Neuronal stem cell (in vitro differentiated cells): ENCODE measurements around the gene SLC16A13.

Source experiments
- DNase-seq: peaks from one replicate; pipeline ENCODE4 v3.0.0-alpha.2; 2013; ENCODE audit warnings: low spot score
- H2AFZ ChIP-seq: one replicate; pipeline ENCODE4 v1.6.1; 2013; ENCODE audit warnings: mild to moderate bottlenecking, low read length, inconsistent platforms
- H2AK5ac ChIP-seq: 2 replicates; pipeline ENCODE4 v1.6.1; 2013; ENCODE audit warnings: low read depth, mild to moderate bottlenecking, inconsistent platforms, low read length, moderate library complexity, mixed read lengths
- H2BK120ac ChIP-seq: 2 replicates; pipeline ENCODE4 v1.6.1; 2013; ENCODE audit warnings: low read depth, mild to moderate bottlenecking, inconsistent platforms, low read length, moderate library complexity, mixed read lengths
- H2BK12ac ChIP-seq: one replicate; pipeline ENCODE4 v1.6.1; 2013; ENCODE audit warnings: low read length, inconsistent platforms
- H2BK15ac ChIP-seq: 2 replicates; pipeline ENCODE4 v1.6.1; 2013; ENCODE audit warnings: mild to moderate bottlenecking, low read length, inconsistent platforms, mixed read lengths
- H2BK5ac ChIP-seq: one replicate; pipeline ENCODE4 v1.6.1; 2013; ENCODE audit warnings: inconsistent platforms, mild to moderate bottlenecking, low read length, moderate library complexity
- H3K14ac ChIP-seq: one replicate; pipeline ENCODE4 v1.6.1; 2013; ENCODE audit warnings: low read length, inconsistent platforms
- H3K18ac ChIP-seq: 2 replicates; pipeline ENCODE4 v1.6.1; 2013; ENCODE audit warnings: low read length, inconsistent platforms
- H3K23ac ChIP-seq: 2 replicates; pipeline ENCODE4 v1.6.1; 2013; ENCODE audit warnings: low read depth, mild to moderate bottlenecking, mixed read lengths, low read length, inconsistent platforms; ENCODE audit not compliant: poor library complexity
- H3K27ac ChIP-seq: replicated peaks from 3 replicates; pipeline ENCODE4 v1.5.1; 2013; ENCODE audit warnings: low read length, inconsistent platforms
- H3K27me3 ChIP-seq, 3 experiments: 2 replicates each; pipeline ENCODE4 v1.6.1; 2013; ENCODE audit warnings: low read length in 3 of 3, mild to moderate bottlenecking in 2 of 3, inconsistent platforms in 1 of 3, low read depth in 1 of 3, mixed read lengths in 1 of 3, moderate library complexity in 1 of 3; ENCODE audit not compliant: control insufficient read depth in 3 of 3, insufficient read depth in 3 of 3
- H3K36me3 ChIP-seq, 2 donors: replicated peaks in 1 of 2; 2 replicates each; pipeline ENCODE4 v1.6.1; 2013; ENCODE audit warnings: low read length in 2 of 2; ENCODE audit not compliant: control insufficient read depth in 2 of 2, insufficient read depth in 2 of 2
- H3K4ac ChIP-seq: 2 replicates; pipeline ENCODE4 v1.6.1; 2013; ENCODE audit warnings: inconsistent platforms, mild to moderate bottlenecking, low read length, moderate library complexity
- H3K4me1 ChIP-seq, 2 donors: 1 replicate in 1 of 2; 2 replicates in 1 of 2; pipeline ENCODE4 v1.6.1; 2013; ENCODE audit warnings: low read length in 2 of 2, low read depth in 1 of 2; ENCODE audit not compliant: control insufficient read depth in 2 of 2, insufficient read depth in 1 of 2
- H3K4me2 ChIP-seq: one replicate; pipeline ENCODE4 v1.6.1; 2013; ENCODE audit warnings: mild to moderate bottlenecking, low read length, inconsistent platforms; ENCODE audit not compliant: insufficient read depth, poor library complexity, severe bottlenecking
- H3K4me3 ChIP-seq, 2 donors: 2 replicates each; pipeline ENCODE4 v1.5.1; 2013; ENCODE audit warnings: low read length in 2 of 2, mild to moderate bottlenecking in 2 of 2, inconsistent platforms in 1 of 2, moderate library complexity in 1 of 2
- H3K79me1 ChIP-seq: one replicate; pipeline ENCODE4 v1.6.1; 2013; ENCODE audit warnings: low read depth, mild to moderate bottlenecking, inconsistent platforms, low read length, moderate library complexity
- H3K9ac ChIP-seq: one replicate; pipeline ENCODE4 v1.6.1; 2013; ENCODE audit warnings: mild to moderate bottlenecking, low read depth, low read length, inconsistent platforms; ENCODE audit not compliant: poor library complexity
- H3K9me3 ChIP-seq, 2 donors: replicated peaks in 1 of 2; 2 replicates each; pipeline versions ENCODE3 to v1.6.1; 2013; ENCODE audit warnings: low read length in 2 of 2, mild to moderate bottlenecking in 2 of 2, inconsistent platforms in 1 of 2, low read depth in 1 of 2, mixed read lengths in 1 of 2, moderate library complexity in 1 of 2; ENCODE audit not compliant: control insufficient read depth in 2 of 2, insufficient read depth in 1 of 2
- H4K8ac ChIP-seq: one replicate; pipeline ENCODE4 v1.6.1; 2013; ENCODE audit warnings: low read depth, mild to moderate bottlenecking, inconsistent platforms, low read length, moderate library complexity
- H4K91ac ChIP-seq: one replicate; pipeline ENCODE4 v1.6.1; 2013; ENCODE audit warnings: low read length, low read depth, mild to moderate bottlenecking, inconsistent platforms; ENCODE audit not compliant: poor library complexity
- WGBS, 2 donors: extraction: QIAGEN DNeasy Blood & Tissue Kit; methylation state at CpG; one replicate each; pipeline ENCODE4 v1.1.7; 2013; ENCODE audit warnings: missing lambda C conversion rate in 2 of 2, mixed read lengths in 1 of 2; ENCODE audit not compliant: insufficient read length in 2 of 2, insufficient replicate concordance in 1 of 2; ENCODE audit errors: extremely low coverage in 2 of 2; 5-methylcytosine and 5-hydroxymethylcytosine counted together

Gene SLC16A13

DNA sequence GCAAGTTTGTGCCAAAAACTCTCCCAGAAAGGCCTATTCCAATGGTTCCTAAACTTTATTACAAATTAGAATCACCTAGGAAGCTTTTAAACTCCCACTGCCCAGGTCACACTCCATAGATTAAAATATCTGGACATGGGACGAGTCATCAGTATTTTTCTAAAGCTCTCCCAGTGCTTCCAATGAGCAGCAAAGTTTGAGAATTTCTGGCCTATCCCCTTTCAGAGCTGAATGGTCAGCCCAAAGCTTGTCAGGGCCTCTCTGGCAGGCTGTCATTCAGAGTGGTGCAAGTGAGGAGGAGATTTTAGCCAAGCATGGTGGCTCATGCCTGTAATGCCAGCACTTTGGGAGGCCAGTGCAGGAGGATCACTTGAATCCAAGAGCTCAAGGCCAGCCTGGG, 10.6 kb upstream of the SLC16A13 start:
- Histone ChIP-seq H2AFZ (no peak overlapping the region), H3K27me3 (peaks cover 13 to 54% (median 35%) of the 10 kb centered on the region in 3 experiments), H2BK120ac (no peak overlapping the region), H3K79me1 (peaks cover 1% of the 10 kb centered on the region), H2BK15ac (no peak overlapping the region), H3K4me3 (no peak overlapping the region), H3K18ac (no peak overlapping the region), H3K9me3 (peaks cover 0 to 8% of the 10 kb centered on the region in 2 donors), H2AK5ac (no peak overlapping the region), H2BK12ac (no peak overlapping the region), H3K4me1 (peaks cover 3 to 4% of the 10 kb centered on the region in 2 donors), H3K27ac (no peak overlapping the region), H3K4me2 (no peak overlapping the region), H3K9ac (no peak overlapping the region), H3K14ac (no peak overlapping the region), H2BK5ac (no peak overlapping the region), H3K36me3 (no peaks in the 10 kb centered on the region), H4K91ac (no peak overlapping the region), H3K4ac (no peak overlapping the region), H4K8ac (no peak overlapping the region), H3K23ac (no peak overlapping the region)
- WGBS, 2 donors: no CpG with 5 or more reads among the region's 1 CpG
- DNase-seq: no peak

DNA sequence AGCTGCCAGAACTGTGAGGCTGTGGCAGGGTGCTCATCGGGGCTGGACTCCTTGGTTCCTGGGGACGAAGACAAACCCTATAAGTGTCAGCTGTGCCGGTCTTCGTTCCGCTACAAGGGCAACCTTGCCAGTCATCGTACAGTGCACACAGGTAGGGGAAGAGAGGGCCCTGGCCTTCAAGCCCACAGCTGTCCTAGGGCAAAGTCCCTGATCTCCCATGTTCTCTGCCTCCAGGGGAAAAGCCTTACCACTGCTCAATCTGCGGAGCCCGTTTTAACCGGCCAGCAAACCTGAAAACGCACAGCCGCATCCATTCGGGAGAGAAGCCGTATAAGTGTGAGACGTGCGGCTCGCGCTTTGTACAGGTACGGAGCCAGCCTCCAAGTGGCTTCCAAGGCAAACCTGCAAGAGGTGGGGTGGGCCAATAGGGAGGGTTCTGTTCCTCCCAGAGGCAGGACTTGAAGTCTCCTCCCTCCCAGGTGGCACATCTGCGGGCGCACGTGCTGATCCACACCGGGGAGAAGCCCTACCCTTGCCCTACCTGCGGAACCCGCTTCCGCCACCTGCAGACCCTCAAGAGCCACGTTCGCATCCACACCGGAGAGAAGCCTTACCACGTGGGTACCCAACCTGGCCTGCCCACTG, 9.2 kb upstream of the SLC16A13 start:
- H3K27me3 ChIP-seq: peaks cover 13 to 41% (median 27%) of the 10 kb centered on the region in 3 experiments
- no peak for DNase-seq
- no peak overlapping the region for H2BK15ac ChIP-seq
- H3K4ac ChIP-seq: no peak overlapping the region
- peak overlapping the region; percentile 35 for H2AK5ac ChIP-seq
- no peak overlapping the region for H2AFZ ChIP-seq
- H3K36me3 ChIP-seq: no peaks in the 10 kb centered on the region
- H3K14ac ChIP-seq: no peak overlapping the region
- no peak overlapping the region for H3K9ac ChIP-seq
- no CpG with 5 or more reads among the region's 29 CpGs for WGBS, 2 donors
- no peak overlapping the region for H2BK5ac ChIP-seq
- no peak overlapping the region for H4K91ac ChIP-seq
- H2BK12ac ChIP-seq: peak overlapping the region; percentile 22
- no peak overlapping the region for H3K4me3 ChIP-seq
- H3K18ac ChIP-seq: no peak overlapping the region
- H3K4me1 ChIP-seq: peaks cover 2 to 4% of the 10 kb centered on the region in 2 donors
- peaks cover 0 to 8% of the 10 kb centered on the region in 2 donors for H3K9me3 ChIP-seq
- H3K4me2 ChIP-seq: no peak overlapping the region
- no peak overlapping the region for H4K8ac ChIP-seq
- H3K79me1 ChIP-seq: peaks cover 1% of the 10 kb centered on the region
- no peak overlapping the region for H3K23ac ChIP-seq
- no peak overlapping the region for H3K27ac ChIP-seq
- no peak overlapping the region for H2BK120ac ChIP-seq

DNA sequence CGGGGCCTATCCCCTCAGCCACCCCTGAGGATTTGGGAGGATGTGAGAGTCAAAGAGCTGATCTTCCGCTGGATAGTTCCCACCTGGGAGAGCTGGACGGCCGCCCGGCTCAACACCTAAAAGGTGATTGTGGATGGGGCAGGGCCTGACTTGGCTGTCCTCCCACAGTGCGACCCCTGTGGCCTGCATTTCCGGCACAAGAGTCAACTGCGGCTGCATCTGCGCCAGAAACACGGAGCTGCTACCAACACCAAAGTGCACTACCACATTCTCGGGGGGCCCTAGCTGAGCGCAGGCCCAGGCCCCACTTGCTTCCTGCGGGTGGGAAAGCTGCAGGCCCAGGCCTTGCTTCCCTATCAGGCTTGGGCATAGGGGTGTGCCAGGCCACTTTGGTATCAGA, 8.5 kb upstream of the SLC16A13 start:
- peaks cover 10 to 35% (median 20%) of the 10 kb centered on the region in 3 experiments for H3K27me3 ChIP-seq
- no peak overlapping the region for H2BK120ac ChIP-seq
- no peak overlapping the region for H3K4me3 ChIP-seq
- no peaks in the 10 kb centered on the region for H3K36me3 ChIP-seq
- no peak overlapping the region for H3K14ac ChIP-seq
- H3K9ac ChIP-seq: peak overlapping the region; percentile 63
- H2AK5ac ChIP-seq: peak overlapping the region; percentile 89
- no peak overlapping the region for H4K91ac ChIP-seq
- no peak overlapping the region for H2BK5ac ChIP-seq
- H2BK15ac ChIP-seq: peak overlapping the region; percentile 87
- no peak overlapping the region for H3K18ac ChIP-seq
- H2BK12ac ChIP-seq: no peak overlapping the region
- no peak overlapping the region for H2AFZ ChIP-seq
- peaks cover 0 to 4% of the 10 kb centered on the region in 2 donors for H3K4me1 ChIP-seq
- H3K27ac ChIP-seq: no peak overlapping the region
- no peak overlapping the region for H3K4ac ChIP-seq
- H4K8ac ChIP-seq: no peak overlapping the region
- no CpG with 5 or more reads among the region's 13 CpGs for WGBS, 2 donors
- no peak overlapping the region for H3K4me2 ChIP-seq
- peaks cover 1% of the 10 kb centered on the region for H3K79me1 ChIP-seq
- H3K9me3 ChIP-seq: peaks cover 0 to 8% of the 10 kb centered on the region in 2 donors
- DNase-seq: no peak
- no peak overlapping the region for H3K23ac ChIP-seq

DNA sequence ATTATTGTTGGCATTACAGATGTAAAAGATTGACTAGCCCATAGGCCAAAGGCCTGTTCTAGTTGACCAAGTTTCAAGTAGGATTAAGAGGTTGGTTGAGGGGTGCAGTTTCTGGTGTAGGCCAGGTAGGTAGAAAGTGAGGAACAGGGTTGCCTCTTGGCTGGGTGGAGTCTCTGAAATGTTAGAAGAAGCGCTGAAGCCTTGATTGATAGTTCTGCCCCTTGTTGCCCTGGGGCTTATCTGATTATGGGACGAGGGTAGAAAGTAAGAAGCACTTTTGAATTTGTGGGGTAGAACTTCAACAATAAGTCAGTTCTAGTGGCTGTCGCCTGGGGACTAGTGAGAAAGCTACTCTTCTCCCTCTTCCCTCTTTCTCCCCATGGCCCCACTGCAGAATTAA, 6.7 kb upstream of the SLC16A13 start:
- Histone ChIP-seq H3K9ac (no peak overlapping the region), H3K14ac (no peak overlapping the region), H3K18ac (no peak overlapping the region), H3K4ac (no peak overlapping the region), H4K8ac (no peak overlapping the region), H4K91ac (no peak overlapping the region), H2AK5ac (no peak overlapping the region), H3K4me2 (no peak overlapping the region), H3K27ac (no peak overlapping the region), H3K9me3 (no peaks in the 10 kb centered on the region), H3K27me3 (peaks cover 0 to 21% (median 3%) of the 10 kb centered on the region in 3 experiments), H2AFZ (no peak overlapping the region), H2BK12ac (no peak overlapping the region), H3K23ac (no peak overlapping the region), H2BK5ac (no peak overlapping the region), H3K4me3 (no peak overlapping the region), H3K36me3 (no peaks in the 10 kb centered on the region), H3K79me1 (no peaks in the 10 kb centered on the region), H2BK15ac (no peak overlapping the region), H3K4me1 (peaks cover 0 to under 1% of the 10 kb centered on the region in 2 donors), H2BK120ac (no peak overlapping the region)
- no peak for DNase-seq
- WGBS, 2 donors: no CpG with 5 or more reads among the region's 3 CpGs
